GM23338 (cell line): ENCODE data around the gene ALCAM.

Experiments used
- CREB1 ChIP-seq: fragments of 250-450 bp; sonication (Bioruptor Pico); IDR thresholded peaks from 2 replicates; pipeline ENCODE4 v1.5.0; 2020; ENCODE audit warnings: low read depth, mild to moderate bottlenecking, moderate library complexity
- EZH2 ChIP-seq: fragments of 200-600 bp; sonication (generic); IDR thresholded peaks from one replicate; pipeline ENCODE4 v1.8.0; 2017; ENCODE audit warnings: antibody characterized with exemption, mild to moderate bottlenecking, low read depth; ENCODE audit not compliant: unreplicated experiment
- EZH2phosphoT487 ChIP-seq: fragments of 200-600 bp; sonication (generic); IDR thresholded peaks from one replicate; pipeline ENCODE4 v1.8.1; 2018; ENCODE audit warnings: antibody characterized with exemption; ENCODE audit not compliant: unreplicated experiment
- JUNB ChIP-seq: IDR thresholded peaks from one replicate; pipeline ENCODE4 v1.6.1; 2016; ENCODE audit warnings: antibody characterized with exemption; ENCODE audit not compliant: unreplicated experiment
- POLR2AphosphoS5 ChIP-seq: IDR thresholded peaks from 2 replicates; pipeline ENCODE4 v1.6.1; 2016; ENCODE audit warnings: antibody characterized with exemption, low read depth
- STAT1 ChIP-seq: IDR thresholded peaks from one replicate; pipeline ENCODE4 v1.6.1; 2016; ENCODE audit warnings: antibody characterized with exemption; ENCODE audit not compliant: unreplicated experiment
- ZNF114 ChIP-seq: fragments of 250-450 bp; sonication (Bioruptor Pico); IDR thresholded peaks from 2 replicates; pipeline ENCODE4 v1.5.0; 2020; ENCODE audit warnings: mild to moderate bottlenecking, moderate library complexity
- ZNF331 ChIP-seq: fragments of 250-450 bp; sonication (Bioruptor Pico); IDR thresholded peaks from 2 replicates; pipeline ENCODE4 v1.5.0; 2020; ENCODE audit warnings: low read depth, mild to moderate bottlenecking, moderate library complexity
- TF ChIP-seq, protein P1 (sequence below), 2 experiments: fragments of 200-600 bp in 1 of 2; sonication (generic) in 1 of 2; conservative IDR thresholded peaks; 2 replicates each; pipeline versions ENCODE4 v1.5.1 to v1.6.1; 2016 to 2017; ENCODE audit warnings: antibody characterized with exemption in 2 of 2, low read depth in 2 of 2, mild to moderate bottlenecking in 2 of 2, moderate library complexity in 1 of 2
- TF ChIP-seq, protein P2 (sequence below): IDR thresholded peaks from 2 replicates; pipeline ENCODE4 v1.6.1; 2016; ENCODE audit warnings: antibody characterized with exemption
- TF ChIP-seq, protein P3 (sequence below): IDR thresholded peaks from one replicate; pipeline ENCODE4 v1.6.1; 2018; ENCODE audit warnings: antibody characterized with exemption; ENCODE audit not compliant: unreplicated experiment

GRCh38 chr3:105353485-105354161 is 13.1 kb upstream of the ALCAM start:
- TF ChIP-seq POLR2AphosphoS5: no peak
- TF ChIP-seq EZH2: no peak
- TF ChIP-seq, protein P1, sequence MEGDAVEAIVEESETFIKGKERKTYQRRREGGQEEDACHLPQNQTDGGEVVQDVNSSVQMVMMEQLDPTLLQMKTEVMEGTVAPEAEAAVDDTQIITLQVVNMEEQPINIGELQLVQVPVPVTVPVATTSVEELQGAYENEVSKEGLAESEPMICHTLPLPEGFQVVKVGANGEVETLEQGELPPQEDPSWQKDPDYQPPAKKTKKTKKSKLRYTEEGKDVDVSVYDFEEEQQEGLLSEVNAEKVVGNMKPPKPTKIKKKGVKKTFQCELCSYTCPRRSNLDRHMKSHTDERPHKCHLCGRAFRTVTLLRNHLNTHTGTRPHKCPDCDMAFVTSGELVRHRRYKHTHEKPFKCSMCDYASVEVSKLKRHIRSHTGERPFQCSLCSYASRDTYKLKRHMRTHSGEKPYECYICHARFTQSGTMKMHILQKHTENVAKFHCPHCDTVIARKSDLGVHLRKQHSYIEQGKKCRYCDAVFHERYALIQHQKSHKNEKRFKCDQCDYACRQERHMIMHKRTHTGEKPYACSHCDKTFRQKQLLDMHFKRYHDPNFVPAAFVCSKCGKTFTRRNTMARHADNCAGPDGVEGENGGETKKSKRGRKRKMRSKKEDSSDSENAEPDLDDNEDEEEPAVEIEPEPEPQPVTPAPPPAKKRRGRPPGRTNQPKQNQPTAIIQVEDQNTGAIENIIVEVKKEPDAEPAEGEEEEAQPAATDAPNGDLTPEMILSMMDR (conservative IDR thresholded peaks at IDR 0.05; ENCODE audit: low read depth in 2 of 2): peak in 1 of 2 experiments; percentile 11; a peak in 1 of 4 replicates
- TF ChIP-seq EZH2phosphoT487: no peak
- TF ChIP-seq, protein P2, sequence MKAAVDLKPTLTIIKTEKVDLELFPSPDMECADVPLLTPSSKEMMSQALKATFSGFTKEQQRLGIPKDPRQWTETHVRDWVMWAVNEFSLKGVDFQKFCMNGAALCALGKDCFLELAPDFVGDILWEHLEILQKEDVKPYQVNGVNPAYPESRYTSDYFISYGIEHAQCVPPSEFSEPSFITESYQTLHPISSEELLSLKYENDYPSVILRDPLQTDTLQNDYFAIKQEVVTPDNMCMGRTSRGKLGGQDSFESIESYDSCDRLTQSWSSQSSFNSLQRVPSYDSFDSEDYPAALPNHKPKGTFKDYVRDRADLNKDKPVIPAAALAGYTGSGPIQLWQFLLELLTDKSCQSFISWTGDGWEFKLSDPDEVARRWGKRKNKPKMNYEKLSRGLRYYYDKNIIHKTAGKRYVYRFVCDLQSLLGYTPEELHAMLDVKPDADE: no peak
- TF ChIP-seq ZNF331 (CRISPR knock-in tag): no peak
- TF ChIP-seq, protein P3, sequence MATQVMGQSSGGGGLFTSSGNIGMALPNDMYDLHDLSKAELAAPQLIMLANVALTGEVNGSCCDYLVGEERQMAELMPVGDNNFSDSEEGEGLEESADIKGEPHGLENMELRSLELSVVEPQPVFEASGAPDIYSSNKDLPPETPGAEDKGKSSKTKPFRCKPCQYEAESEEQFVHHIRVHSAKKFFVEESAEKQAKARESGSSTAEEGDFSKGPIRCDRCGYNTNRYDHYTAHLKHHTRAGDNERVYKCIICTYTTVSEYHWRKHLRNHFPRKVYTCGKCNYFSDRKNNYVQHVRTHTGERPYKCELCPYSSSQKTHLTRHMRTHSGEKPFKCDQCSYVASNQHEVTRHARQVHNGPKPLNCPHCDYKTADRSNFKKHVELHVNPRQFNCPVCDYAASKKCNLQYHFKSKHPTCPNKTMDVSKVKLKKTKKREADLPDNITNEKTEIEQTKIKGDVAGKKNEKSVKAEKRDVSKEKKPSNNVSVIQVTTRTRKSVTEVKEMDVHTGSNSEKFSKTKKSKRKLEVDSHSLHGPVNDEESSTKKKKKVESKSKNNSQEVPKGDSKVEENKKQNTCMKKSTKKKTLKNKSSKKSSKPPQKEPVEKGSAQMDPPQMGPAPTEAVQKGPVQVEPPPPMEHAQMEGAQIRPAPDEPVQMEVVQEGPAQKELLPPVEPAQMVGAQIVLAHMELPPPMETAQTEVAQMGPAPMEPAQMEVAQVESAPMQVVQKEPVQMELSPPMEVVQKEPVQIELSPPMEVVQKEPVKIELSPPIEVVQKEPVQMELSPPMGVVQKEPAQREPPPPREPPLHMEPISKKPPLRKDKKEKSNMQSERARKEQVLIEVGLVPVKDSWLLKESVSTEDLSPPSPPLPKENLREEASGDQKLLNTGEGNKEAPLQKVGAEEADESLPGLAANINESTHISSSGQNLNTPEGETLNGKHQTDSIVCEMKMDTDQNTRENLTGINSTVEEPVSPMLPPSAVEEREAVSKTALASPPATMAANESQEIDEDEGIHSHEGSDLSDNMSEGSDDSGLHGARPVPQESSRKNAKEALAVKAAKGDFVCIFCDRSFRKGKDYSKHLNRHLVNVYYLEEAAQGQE: no peak
- no peak for TF ChIP-seq JUNB
- no peak for TF ChIP-seq ZNF114 (CRISPR knock-in tag)
- no peak for TF ChIP-seq CREB1 (CRISPR knock-in tag)
- TF ChIP-seq STAT1: no peak
